ENCODE results near the gene CCDC60.

Gene CCDC60

DNA sequence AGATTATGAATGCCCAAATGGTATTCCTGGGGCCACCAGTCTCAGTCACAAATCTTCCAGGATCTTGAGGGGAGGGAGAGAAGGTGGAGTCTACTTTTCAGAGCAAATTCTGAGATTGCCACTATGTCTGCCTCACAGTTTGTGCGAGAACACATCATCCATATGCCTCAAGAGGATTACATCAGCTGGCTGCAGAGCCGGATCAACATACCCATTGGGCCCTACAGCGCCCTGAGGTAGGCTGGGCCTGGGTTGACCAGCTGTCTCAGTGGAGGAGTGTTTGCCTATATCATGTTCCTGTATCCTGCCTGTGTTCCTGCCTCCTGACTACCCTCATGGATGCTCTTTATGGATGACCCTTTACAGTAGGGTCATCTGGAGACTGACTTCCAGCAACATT lies 205.9 kb downstream of the CCDC60 start:
- DNase-seq (ENCODE audit: low read depth in 2 of 2) = no peak

- peak; percentile 29 to 30 for DNase-seq (ENCODE audit: low read depth in 2 of 2)
Measured at GRCh38 chr12:119544765-119545625, 210.5 kb downstream of the CCDC60 start.

DNA sequence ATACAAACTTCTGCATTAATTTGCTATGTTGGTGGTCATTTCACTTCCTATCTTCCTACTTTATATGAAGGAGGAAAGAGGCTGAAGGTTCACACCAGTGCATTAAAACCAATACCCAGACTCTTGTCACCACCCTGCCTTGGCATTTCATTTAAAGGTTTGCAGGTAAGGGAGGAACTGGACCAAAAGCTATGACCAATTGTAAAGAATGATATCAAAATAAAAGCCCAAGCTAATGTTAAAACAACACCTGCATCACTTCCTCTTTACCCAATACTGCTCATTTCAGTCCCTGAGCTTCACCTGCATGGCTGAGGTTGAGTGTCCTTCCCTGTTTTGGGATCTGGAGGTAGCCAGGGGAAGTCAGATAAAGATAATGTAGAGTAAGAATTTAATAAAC lies 211.8 kb downstream of the CCDC60 start:
- no peak for DNase-seq (ENCODE audit: low read depth in 2 of 2)

DNA sequence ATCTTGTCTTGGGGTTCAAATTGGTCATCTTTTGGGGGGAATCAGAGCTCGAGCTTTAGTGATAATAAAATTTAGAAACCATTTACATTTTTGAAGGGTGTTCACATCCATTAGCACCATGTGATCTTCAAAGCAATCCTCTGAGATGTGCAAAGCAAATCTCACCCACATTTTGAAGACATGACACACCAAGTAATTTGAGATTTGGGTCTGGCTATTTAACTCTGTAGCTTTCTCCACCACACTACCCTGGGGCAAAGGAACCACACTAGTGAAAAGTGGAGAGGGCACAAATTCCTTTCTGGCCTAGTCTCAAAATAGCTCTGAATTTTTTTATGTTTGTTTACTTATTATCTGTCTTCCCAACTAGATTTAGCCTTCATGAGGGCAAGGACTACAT lies 212.5 kb downstream of the CCDC60 start:
- no peak for DNase-seq (ENCODE audit: low read depth in 2 of 2)

DNA sequence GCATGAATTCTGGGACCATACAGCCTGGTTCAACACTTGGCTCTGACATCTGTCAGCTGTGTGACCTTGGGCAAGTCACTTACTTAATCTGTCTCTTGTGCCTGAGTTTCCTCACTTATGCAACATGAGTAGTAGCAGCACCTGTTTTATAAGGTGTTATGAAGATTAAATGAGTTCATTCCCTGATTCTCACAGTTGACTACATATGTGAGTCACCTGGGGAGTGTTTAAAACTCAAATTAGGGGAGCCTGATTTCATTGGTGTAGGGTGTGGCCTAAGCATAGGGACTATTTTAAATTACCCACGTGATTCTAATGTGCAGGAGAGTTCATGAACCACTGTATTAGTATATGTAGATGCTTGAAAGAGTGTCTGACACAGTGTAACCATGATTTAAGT lies 222.3 kb downstream of the CCDC60 start:
- no peak for DNase-seq (ENCODE audit: low read depth in 2 of 2)

DNA sequence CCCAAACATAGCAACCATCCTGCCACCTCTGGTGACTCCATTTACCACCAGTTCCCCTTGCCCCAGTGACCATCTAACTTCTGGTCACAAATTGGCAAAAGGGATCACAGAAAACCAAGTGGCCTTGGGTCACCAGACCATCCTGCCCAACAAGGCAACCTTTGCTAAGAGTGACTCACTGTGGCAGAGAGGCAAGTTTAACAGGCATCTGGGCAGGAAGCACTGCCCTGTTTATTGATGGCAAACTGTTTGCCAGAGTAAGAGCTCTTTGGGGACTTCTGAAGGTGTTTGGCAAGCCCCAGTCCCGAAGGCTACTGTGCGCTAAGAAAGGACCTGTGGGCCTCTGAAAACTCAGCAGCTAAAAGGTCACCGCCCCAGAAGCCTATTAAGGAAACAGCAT lies 230.9 kb downstream of the CCDC60 start:
- DNase-seq (ENCODE audit: low read depth in 2 of 2) = no peak

GRCh38 chr12:119570771-119571170 lies 236.2 kb downstream of the CCDC60 start:
- no peak for DNase-seq (ENCODE audit: low read depth in 2 of 2)

DNA sequence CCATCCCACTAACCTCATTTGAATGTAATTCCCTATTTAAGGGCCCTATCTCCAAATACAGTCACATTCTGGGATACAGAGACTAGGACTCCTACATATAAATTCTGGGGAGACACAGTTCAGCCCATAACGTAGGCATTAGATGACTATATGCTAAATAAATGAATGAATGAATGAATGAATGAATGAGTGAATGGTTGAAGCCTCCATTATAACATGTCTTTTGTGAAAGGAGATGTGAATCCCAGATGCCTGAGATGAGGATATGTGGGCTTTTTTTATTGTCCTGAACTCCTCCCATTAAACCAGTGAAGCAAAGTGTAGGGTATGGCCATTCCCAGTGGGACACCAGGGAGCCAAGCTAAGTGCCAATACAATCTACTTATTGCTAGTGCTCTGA lies 238.6 kb downstream of the CCDC60 start:
- DNase-seq (ENCODE audit: low read depth in 2 of 2) = no peak

DNA sequence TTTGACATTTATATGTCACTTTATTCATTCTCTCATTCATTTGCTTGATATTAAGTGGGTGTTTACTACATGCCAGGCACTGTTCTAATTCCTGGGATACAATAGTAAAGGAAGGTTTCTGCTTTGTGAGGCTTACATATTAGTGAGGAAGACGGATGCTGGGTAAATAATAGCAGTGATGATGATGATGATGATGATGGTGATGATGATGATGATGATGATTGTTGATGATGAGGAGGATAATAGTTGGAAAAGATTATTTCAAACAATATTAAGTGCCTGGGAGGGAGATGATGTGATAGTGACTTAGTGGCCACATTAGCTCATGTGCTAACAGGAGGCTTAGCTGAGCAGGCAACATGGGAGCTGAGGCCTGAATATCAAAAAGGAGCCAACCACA lies 239.7 kb downstream of the CCDC60 start:
- DNase-seq (ENCODE audit: low read depth in 2 of 2) = no peak

DNA sequence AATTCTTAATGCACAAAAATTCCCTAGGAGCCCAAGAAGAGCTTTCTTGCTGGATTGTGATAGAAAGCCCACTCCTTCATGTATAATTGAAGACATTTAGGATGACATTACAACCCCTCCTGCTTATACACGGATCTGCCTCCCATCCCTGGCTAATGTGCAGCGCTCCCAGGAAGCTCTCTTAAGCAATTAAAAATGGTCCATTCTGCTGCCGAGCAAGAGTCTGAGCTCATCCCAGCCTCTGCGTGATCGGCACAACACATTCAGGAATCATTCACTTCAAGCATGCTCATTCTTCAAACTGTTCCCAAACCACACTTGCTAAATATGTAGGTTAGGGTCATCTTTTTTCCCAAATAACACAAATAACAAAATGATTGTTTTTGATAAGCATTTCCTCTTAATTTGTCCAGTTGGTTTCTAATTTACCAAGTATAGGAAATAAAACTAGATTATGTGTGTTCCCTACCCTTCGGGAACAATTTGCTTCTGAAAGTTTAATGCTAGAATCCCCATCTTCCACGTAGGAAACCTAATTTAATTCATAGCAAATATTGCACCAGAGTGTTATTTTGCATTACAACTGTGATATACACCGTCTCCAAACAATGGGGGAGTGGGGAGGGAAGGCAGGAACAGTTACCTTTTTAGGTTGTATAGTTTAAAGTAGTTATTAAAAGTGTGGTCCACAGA lies 241.7 kb downstream of the CCDC60 start:
- no peak for DNase-seq (ENCODE audit: low read depth in 2 of 2)

GRCh38 chr12:119576915-119577314 lies 242.4 kb downstream of the CCDC60 start:
- no peak for DNase-seq (ENCODE audit: low read depth in 2 of 2)

- no peak for DNase-seq (ENCODE audit: low read depth in 2 of 2)
Measured at GRCh38 chr12:119578112-119578511, 243.6 kb downstream of the CCDC60 start.

DNA sequence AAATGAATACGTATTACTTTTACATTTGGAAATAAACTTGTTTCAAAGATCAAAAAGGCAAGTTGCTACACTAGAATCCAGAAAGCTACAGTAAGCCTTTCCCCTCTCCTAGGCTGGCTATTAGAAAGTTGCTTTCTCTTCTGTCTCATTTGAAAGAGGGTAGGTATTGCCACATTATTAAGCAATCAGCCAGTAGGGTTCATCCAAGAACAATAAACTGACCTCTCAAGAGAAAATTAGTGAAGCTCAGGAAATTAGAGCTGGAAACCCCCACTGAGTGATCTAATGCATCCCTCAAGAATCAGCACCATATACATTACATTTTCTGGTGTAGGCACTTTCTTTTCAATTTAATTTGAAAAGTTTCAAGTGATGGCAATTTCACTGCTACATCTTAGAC lies 254.6 kb downstream of the CCDC60 start:
- DNase-seq (ENCODE audit: low read depth in 2 of 2) = no peak

DNA sequence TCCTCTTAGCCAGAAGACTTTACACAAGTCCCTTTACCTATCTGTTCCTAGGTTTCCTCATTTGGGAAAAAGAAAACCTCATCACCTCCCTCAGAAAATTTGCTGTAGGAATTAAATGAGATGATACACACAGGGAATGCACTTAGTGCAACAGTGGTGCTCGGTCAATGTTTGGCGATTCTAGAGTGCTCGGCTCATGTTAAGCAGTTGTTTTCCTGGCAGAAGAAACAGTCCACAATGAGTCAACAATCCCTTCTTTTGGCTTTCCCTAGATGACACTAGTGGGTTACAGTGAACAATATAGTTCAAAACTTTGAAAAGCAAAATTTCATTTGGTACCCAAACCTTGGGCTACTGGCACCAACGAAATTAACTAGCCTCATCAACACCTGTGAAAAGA lies 255.1 kb downstream of the CCDC60 start:
- DNase-seq (ENCODE audit: low read depth in 2 of 2) = no peak
